Measurements from ENCODE around the gene NUDT2.
"Not testable (repeated sequence)": the region's sequence is repeated elsewhere in the genome, so short reads cannot be mapped to it uniquely, and the experiment has no call there.

Gene NUDT2

GRCh38 chr9:34337403-34337802 is 8.0 kb downstream of the NUDT2 start:
- DNase-seq = no peak

GRCh38 chr9:34338079-34338478 is 8.7 kb downstream of the NUDT2 start:
- not testable (repeated sequence) for DNase-seq

GRCh38 chr9:34338665-34339385 is 9.5 kb downstream of the NUDT2 start:
- no peak for DNase-seq

- no peak for DNase-seq
Measured at GRCh38 chr9:34341659-34342295, 12.4 kb downstream of the NUDT2 start.

- no peak for DNase-seq
Measured at GRCh38 chr9:34343090-34343489, 13.7 kb downstream of the NUDT2 start.

- no peak for DNase-seq
Measured at GRCh38 chr9:34343605-34344004, 14.2 kb downstream of the NUDT2 start.

GRCh38 chr9:34346873-34347799 is 17.8 kb downstream of the NUDT2 start:
- no peak for DNase-seq

- DNase-seq = no peak
Measured at GRCh38 chr9:34347800-34348158, 18.4 kb downstream of the NUDT2 start.

- DNase-seq = no peak
Measured at GRCh38 chr9:34349324-34349723, 20.0 kb downstream of the NUDT2 start.

- DNase-seq = not testable (repeated sequence)
Measured at GRCh38 chr9:34352122-34352652, 22.8 kb downstream of the NUDT2 start.

GRCh38 chr9:34352957-34353356 is 23.6 kb downstream of the NUDT2 start:
- DNase-seq = not testable (repeated sequence)

- no peak for DNase-seq
Measured at GRCh38 chr9:34362614-34363214, 33.3 kb downstream of the NUDT2 start.

GRCh38 chr9:34363619-34364351 is 34.4 kb downstream of the NUDT2 start:
- no peak for DNase-seq

GRCh38 chr9:34365282-34365681 is 35.9 kb downstream of the NUDT2 start:
- DNase-seq = no peak

GRCh38 chr9:34366365-34366764 is 37.0 kb downstream of the NUDT2 start:
- DNase-seq = no peak

GRCh38 chr9:34367751-34368410 is 38.5 kb downstream of the NUDT2 start:
- not testable (repeated sequence) for DNase-seq

GRCh38 chr9:34368796-34369195 is 39.4 kb downstream of the NUDT2 start:
- DNase-seq = not testable (repeated sequence)

GRCh38 chr9:34369636-34370035 is 40.3 kb downstream of the NUDT2 start:
- no peak for DNase-seq

- DNase-seq = no peak
Measured at GRCh38 chr9:34370335-34370969, 41.1 kb downstream of the NUDT2 start.

- no peak for DNase-seq
Measured at GRCh38 chr9:34370970-34371880, 41.9 kb downstream of the NUDT2 start.

Measured in NCI-H187 treated with DMSO at 0.1 percent for 48 hours (cell line).